HG03575 (cell line): ENCODE measurements around the gene NES.
"Not testable (repeated sequence)": the region's sequence is repeated elsewhere in the genome, so short reads cannot be mapped to it uniquely, and the experiment has no call there.

Source experiments
- ATAC-seq: cut with Tn5 transposase; IDR thresholded peaks from one replicate; pipeline ENCODE4 v1.9.1; 2021; ENCODE audit not compliant: unreplicated experiment, insufficient number of reproducible peaks, low FRiP score; ENCODE audit errors: extremely low read depth

Gene NES

DNA sequence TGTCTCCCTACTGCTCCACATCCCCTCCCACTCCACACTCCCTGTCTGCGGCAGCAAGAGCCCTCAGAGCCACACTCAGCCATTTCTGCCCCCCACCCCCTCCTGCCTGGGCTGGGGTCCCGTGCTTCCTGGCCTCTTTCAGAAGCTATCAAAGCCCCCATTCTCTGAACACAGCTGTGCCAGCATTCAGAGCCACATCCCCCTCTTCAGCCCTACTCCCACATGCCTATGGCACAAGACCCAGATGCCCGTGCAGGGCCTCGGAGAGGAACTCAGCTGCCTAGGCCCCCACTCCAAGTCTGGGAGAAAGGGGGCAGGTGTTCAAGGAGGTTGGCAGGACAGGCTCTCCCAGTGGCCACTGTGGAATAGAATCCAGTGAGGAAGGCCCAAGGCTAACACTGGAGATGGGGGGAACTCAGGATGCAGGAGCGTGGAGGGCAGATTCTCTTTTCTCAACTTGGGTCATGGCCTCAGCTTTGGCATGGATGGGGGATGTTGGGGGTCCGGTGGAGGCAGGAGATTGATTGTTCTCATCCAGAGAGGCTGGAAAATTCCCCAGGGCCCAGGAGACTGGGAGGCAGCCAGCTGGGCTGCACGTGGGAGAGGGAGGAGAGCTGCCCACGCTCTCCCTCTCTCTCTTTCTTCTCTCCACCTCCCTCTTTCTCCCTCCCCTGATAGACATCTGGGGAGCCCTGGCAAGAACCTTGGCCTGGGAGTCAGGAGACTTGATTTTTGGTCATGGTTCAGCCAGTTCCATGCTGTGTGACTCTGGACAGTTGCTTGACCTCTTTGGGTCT lies 38.8 kb downstream of the NES start:
- ATAC-seq, result no peak

DNA sequence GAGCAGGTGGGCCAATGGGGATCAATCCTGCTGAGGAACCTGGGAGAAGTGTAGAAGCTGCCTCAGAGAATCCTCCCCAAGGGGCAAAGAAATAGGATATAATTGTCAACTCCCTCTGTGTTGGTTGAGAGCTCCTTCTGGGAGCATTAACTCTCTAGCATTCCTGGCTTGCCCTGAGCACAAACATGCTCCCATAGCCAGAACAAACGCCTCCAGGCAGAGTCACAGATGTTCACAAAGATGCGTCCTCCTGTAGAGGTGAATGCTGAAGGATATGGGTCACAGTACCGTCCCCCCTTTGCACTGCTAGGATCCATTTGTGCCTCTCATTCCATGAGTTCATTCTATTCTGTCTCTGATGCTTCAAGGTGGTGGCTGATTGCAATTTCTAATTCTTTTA lies 44.9 kb downstream of the NES start:
- no peak for ATAC-seq

DNA sequence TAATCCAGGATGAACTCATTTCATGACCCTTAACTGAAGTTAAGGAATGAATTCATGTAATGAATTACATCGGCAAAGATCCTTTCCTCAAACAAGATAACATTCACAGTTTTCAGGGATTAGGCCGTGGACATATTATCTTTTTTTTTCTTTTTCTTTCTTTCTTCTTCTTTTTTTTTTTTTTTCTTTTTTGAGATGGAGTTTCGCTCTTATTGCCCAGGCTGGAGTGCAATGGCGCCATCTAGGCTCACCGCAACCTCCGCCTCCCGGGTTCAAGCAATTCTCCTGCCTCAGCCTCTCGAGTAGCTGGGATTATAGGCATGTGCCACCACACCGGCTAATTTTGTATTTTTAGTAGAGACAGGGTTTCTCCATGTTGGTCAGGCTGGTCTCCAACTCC lies 46.1 kb downstream of the NES start:
- not testable (repeated sequence) for ATAC-seq

DNA sequence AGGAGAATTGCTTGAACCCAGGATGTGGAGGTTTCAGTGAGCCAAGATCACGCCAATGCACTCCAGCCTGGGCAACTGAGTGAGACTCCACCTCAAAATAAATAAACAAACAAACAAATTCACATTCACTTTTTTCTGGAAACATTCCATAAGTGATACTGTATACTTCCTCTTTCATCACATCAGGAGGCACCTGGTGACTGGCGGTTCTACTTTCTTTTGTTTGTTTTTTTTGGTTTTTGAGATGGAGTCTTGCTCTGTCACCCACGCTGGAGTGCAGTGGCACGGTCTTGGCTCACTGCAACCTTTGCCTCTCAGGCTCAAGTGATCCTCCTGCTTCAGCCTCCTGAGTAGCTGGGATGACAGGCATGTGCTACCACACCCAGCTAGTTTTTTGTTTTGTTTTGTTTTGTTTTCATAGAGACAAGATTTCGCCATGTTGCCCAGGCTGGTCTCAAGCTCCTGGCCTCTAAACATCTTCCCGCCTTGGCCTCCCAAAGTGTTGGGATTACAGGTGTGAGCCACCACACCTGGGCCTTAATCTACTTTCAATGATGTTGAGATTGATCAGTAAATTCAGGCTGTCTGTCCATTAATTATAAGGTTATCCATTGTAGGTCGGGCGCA lies 47.3 kb downstream of the NES start:
- ATAC-seq, result no peak

DNA sequence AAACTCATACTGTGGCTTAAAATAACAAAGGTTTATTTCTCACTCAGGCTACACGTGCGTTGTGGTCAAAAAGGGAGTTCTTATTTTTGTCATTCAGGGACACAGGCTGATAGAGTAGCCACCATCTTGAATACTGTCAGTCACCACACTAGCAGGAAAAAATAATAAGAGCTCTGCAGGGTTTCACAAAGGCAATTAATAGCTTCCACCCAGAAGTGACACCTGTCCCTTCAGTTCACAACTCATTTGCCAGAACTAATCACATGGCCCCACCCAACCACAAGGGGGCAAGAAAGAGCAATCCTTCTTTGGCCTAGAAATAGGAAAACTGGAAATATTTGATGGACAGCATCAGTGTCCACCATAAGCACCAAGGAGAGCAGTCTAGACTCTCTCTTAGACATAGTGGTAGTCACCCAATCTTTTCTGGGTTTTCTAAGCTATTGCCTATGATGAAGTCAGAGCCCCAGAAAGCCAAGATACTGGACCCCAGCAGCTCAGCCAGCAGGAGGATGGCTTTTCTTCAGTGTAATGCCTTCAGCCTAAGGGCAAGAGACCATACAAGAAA lies 49.8 kb downstream of the NES start:
- no peak for ATAC-seq

DNA sequence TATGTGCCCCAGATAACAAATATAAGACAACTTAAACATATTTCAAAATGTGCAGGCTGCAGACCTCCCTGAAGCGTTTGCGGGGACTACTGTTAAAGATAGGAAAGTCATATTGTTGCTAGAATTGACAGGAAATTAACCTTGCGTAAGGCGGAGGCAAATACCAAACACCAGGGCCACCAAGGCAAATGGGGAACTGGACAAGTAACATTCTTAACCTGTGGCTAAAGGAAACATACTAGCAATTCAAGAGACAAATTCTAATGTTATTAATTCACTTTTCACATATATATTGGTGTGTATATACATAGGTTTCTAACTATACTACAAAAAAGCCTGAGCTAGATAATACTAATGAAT lies 51.1 kb downstream of the NES start:
- no peak for ATAC-seq

- no peak for ATAC-seq
These were observed 51.6 kb downstream of the NES start for GRCh38 chr1:156625436-156626078.

- no peak for ATAC-seq
These were observed 52.3 kb downstream of the NES start for GRCh38 chr1:156624814-156625435.

- no peak for ATAC-seq
These were observed 53.0 kb downstream of the NES start for GRCh38 chr1:156623946-156624813.

- no peak for ATAC-seq
These were observed 54.5 kb downstream of the NES start for GRCh38 chr1:156622581-156623297.

- ATAC-seq, result no peak
These were observed 57.6 kb downstream of the NES start for GRCh38 chr1:156619582-156619955.

- ATAC-seq, result no peak
These were observed 58.2 kb downstream of the NES start, which contains the start of gene HAPLN2 for GRCh38 chr1:156618853-156619581. HAPLN2 (plus strand) TSS chr1:156619415; CDS start chr1:156623491, 4,076 bp downstream.
